OCI-LY3 (cell line): ENCODE measurements around the gene RPP40.

Experiments used
- CTCF ChIP-seq: fragments of 200-600, 300-600 bp; sonication (generic); IDR thresholded peaks from 2 replicates; pipeline ENCODE4 v1.5.1; 2014; ENCODE audit warnings: antibody characterized with exemption, low read length, low read depth
- EZH2phosphoT487 ChIP-seq: fragments of 200-600 bp; shearing (Covaris generic); IDR thresholded peaks from 2 replicates; pipeline ENCODE4 v1.6.1; 2018; ENCODE audit warnings: antibody characterized with exemption, mixed run types, low read depth

GRCh38 chr6:4961322-4962168, 42.3 kb downstream of the RPP40 start:
- TF ChIP-seq EZH2phosphoT487 (no peak), CTCF (no peak)
